Kidney (tissue), 14 donors: Measurements from ENCODE around the gene ITIH1. TPM values are rescaled to one million over a fixed set of nuclear protein-coding genes. Genes with fewer than 3 reads are reported as not detected.
A peak's percentile ranks its signal among the peaks of the same experiment; 100 is the strongest.

Experiments
- DNase-seq, 5 donors: peaks; one replicate each; pipeline ENCODE4 v3.0.0-alpha.2; 2013 to 2020
- FAIRE-seq: peaks from 2 replicates; lab custom pipeline; 2012; peaks lifted over from hg19 to GRCh38; lab: Jason Lieb, UNC
- H3K27ac ChIP-seq, 2 donors: one replicate each; pipeline ENCODE4 v1.7.0; 2013; ENCODE audit warnings: low read depth in 2 of 2, low read length in 2 of 2, inconsistent platforms in 1 of 2
- H3K27me3 ChIP-seq: one replicate; pipeline ENCODE4 v1.7.1; 2013; ENCODE audit warnings: low read length, inconsistent platforms; ENCODE audit not compliant: control insufficient read depth, insufficient read depth
- H3K36me3 ChIP-seq, 3 donors: one replicate each; pipeline versions ENCODE4 v1.7.0 to v1.7.1; 2013; ENCODE audit warnings: low read length in 3 of 3, control low read depth in 1 of 3, inconsistent platforms in 1 of 3; ENCODE audit not compliant: insufficient read depth in 3 of 3, control insufficient read depth in 2 of 3
- H3K4me1 ChIP-seq, 3 donors: one replicate each; pipeline versions ENCODE4 v1.7.0 to v1.7.1; 2013; ENCODE audit warnings: low read length in 3 of 3, inconsistent platforms in 1 of 3, low read depth in 1 of 3; ENCODE audit not compliant: control insufficient read depth in 2 of 3, insufficient read depth in 2 of 3
- H3K4me3 ChIP-seq, 3 donors: one replicate each; pipeline versions ENCODE4 v1.7.0 to v1.8.1; 2013; ENCODE audit warnings: low read length in 3 of 3, control low read depth in 1 of 3, inconsistent platforms in 1 of 3
- H3K9ac ChIP-seq, 3 donors: one replicate each; pipeline versions ENCODE4 v1.7.0 to v1.7.1; 2013; ENCODE audit warnings: low read length in 3 of 3, control low read depth in 1 of 3, inconsistent platforms in 1 of 3
- H3K9me3 ChIP-seq, 3 donors: one replicate each; pipeline versions ENCODE4 v1.7.0 to v1.7.1; 2013; ENCODE audit warnings: low read length in 3 of 3, control low read depth in 1 of 3, inconsistent platforms in 1 of 3; ENCODE audit not compliant: control insufficient read depth in 2 of 3, insufficient read depth in 1 of 3
- CTCF ChIP-seq: IDR thresholded peaks from 3 replicates; pipeline ENCODE4 v1.5.1; 2012; ENCODE audit warnings: mild to moderate bottlenecking, moderate library complexity, borderline replicate concordance; ENCODE audit not compliant: insufficient read depth; ENCODE audit errors: extremely low read depth
- intact Hi-C: fragments of 100-400 bp; cut with DNase I; formaldehyde crosslinking; loops from one replicate; pipeline ENCODE4 v1.11.1; 2022
- polyA plus RNA-seq: library from polyadenylated mRNA; stranded (reverse); fragments of 350-450 nt; fragmentation: Illumina TruSeq; extraction: RNeasy Lipid Tissue Mini Kit (QIAGEN cat#74804); gene quantifications from one replicate; pipeline ENCODE4 v1.2.3, GENCODE V29; 2014; ENCODE audit warnings: low read depth, low replicate concordance; ENCODE audit not compliant: insufficient read depth
- total RNA-seq: library from RNA; stranded (reverse); fragmentation: NEBNext Ultra II Directional; extraction: Animal tissue kit (Norgen Biotek cat#: 25700); gene quantifications from one replicate; pipeline ENCODE4 v1.2.1, GENCODE V29; 2021
- donor health status: control.
- donor health status: control.
- donor health status: control.
- donor health status: control.
- donor health status: control.
- donor health status: DM: yes; HTN: yes; CAD: no.
- donor health status: Normal renal cell carcinoma (clear cell type).

The ITIH1 gene
- total and polyA plus RNA-seq, 2 donors from 2014 or later = 0.22 TPM; not detected in 1

- FAIRE-seq = no peak
- intact Hi-C loops = no loop called here
These were observed 40.5 kb downstream of the ITIH1 start for GRCh38 chr3:52817860-52818259.

DNA sequence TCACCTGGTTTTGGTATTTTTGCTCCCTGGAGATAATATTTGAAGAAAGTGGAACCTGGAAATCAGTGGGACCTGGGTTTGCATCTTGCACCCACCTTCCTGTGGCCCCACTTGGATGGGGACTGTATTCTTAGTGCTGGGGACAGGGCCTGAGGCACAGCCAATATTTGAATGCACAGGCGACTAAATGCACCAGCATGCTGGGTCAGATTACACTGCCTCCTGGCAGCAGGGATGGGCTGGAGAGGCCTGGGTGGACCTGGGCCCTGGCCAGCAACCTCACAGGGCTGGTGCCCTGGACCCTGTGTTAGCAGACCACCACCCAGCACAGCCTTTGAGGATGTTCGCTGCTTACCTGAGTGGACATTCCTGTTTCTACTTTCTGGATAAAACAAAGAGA lies 42.5 kb downstream of the ITIH1 start:
- intact Hi-C loops = no loop called here
- Histone ChIP-seq H3K36me3 (peaks cover 0 to 9% (median 0%) of the 10 kb centered on the region in 3 donors), H3K4me3 (no peak overlapping the region), H3K27ac (no peak overlapping the region), H3K4me1 (no peaks in the 10 kb centered on the region), H3K27me3 (no peaks in the 10 kb centered on the region), H3K9ac (no peak overlapping the region), H3K9me3 (no peaks in the 10 kb centered on the region)
- no peak for TF ChIP-seq CTCF
- FAIRE-seq (no peak), DNase-seq (peak in 1 of 5 donors; percentile 7)

More at GRCh38 chr3:52817860-52818259, 40.5 kb downstream of the ITIH1 start:
- no peak for TF ChIP-seq CTCF
- H3K9me3 ChIP-seq = no peaks in the 10 kb centered on the region
- no peak for DNase-seq
- no peak overlapping the region for H3K27ac ChIP-seq
- no peak overlapping the region for H3K9ac ChIP-seq
- H3K4me1 ChIP-seq = no peaks in the 10 kb centered on the region
- no peak overlapping the region for H3K4me3 ChIP-seq
- H3K27me3 ChIP-seq = no peaks in the 10 kb centered on the region
- H3K36me3 ChIP-seq = no peaks in the 10 kb centered on the region

- FAIRE-seq (no peak), DNase-seq (peak in 2 of 5 donors; percentile 16 to 18)
- Histone ChIP-seq H3K9me3 (no peaks in the 10 kb centered on the region), H3K27ac (no peak overlapping the region), H3K27me3 (no peaks in the 10 kb centered on the region), H3K4me3 (no peak overlapping the region), H3K4me1 (no peaks in the 10 kb centered on the region), H3K9ac (no peak overlapping the region), H3K36me3 (peaks cover 0 to 9% (median 0%) of the 10 kb centered on the region in 3 donors)
- peak; percentile 10 for TF ChIP-seq CTCF
- intact Hi-C loops = no loop called here
These were observed 43.3 kb downstream of the ITIH1 start for GRCh38 chr3:52820736-52821135.

GRCh38 chr3:52822363-52822762 lies 45.0 kb downstream of the ITIH1 start:
- Histone ChIP-seq H3K27me3 (no peaks in the 10 kb centered on the region), H3K36me3 (peaks cover 0 to 9% (median 0%) of the 10 kb centered on the region in 3 donors), H3K9me3 (no peaks in the 10 kb centered on the region), H3K9ac (no peak overlapping the region), H3K27ac (no peak overlapping the region), H3K4me1 (no peaks in the 10 kb centered on the region), H3K4me3 (no peak overlapping the region)
- DNase-seq = no peak
- intact Hi-C loops = no loop called here
- TF ChIP-seq CTCF = no peak
- FAIRE-seq = no peak
